Measurements from ENCODE around the gene ATP6V1F.

Gene ATP6V1F

GRCh38 chr7:128838981-128839731, 23.5 kb upstream of the ATP6V1F start:
- Mint-ChIP-seq H3K27me3 (no peaks in the 10 kb centered on the region), H3K4me3 (no peak overlapping the region), H3K9me3 (no peaks in the 10 kb centered on the region), H3K4me1 (no peaks in the 10 kb centered on the region), H3K27ac (ENCODE audit: low read depth) (no peak overlapping the region), H3K36me3 (ENCODE audit: insufficient read depth) (peaks cover 1% of the 10 kb centered on the region)
- ATAC-seq (replicated peaks; ENCODE audit: extremely low read depth, poor library complexity, severe bottlenecking) (no peak), DNase-seq (ENCODE audit: low spot score in 2 of 2) (no peak)

- no peak overlapping the region for H3K4me3 Mint-ChIP-seq
- no peak for ATAC-seq (replicated peaks; ENCODE audit: extremely low read depth, poor library complexity, severe bottlenecking)
- no peak overlapping the region for H3K27ac Mint-ChIP-seq (ENCODE audit: low read depth)
- H3K27me3 Mint-ChIP-seq: no peaks in the 10 kb centered on the region
- H3K9me3 Mint-ChIP-seq: no peaks in the 10 kb centered on the region
- H3K36me3 Mint-ChIP-seq (ENCODE audit: insufficient read depth): peaks cover 1% of the 10 kb centered on the region
- no peaks in the 10 kb centered on the region for H3K4me1 Mint-ChIP-seq
- DNase-seq (ENCODE audit: low spot score in 2 of 2): no peak
Observed at GRCh38 chr7:128839751-128840177, 22.9 kb upstream of the ATP6V1F start.

GRCh38 chr7:128840326-128841170, 22.1 kb upstream of the ATP6V1F start:
- H3K27me3 Mint-ChIP-seq: no peaks in the 10 kb centered on the region
- H3K4me1 Mint-ChIP-seq: no peaks in the 10 kb centered on the region
- H3K36me3 Mint-ChIP-seq (ENCODE audit: insufficient read depth): peaks cover 1% of the 10 kb centered on the region
- no peak overlapping the region for H3K4me3 Mint-ChIP-seq
- no peak for ATAC-seq (replicated peaks; ENCODE audit: extremely low read depth, poor library complexity, severe bottlenecking)
- no peaks in the 10 kb centered on the region for H3K9me3 Mint-ChIP-seq
- DNase-seq (ENCODE audit: low spot score in 2 of 2): no peak
- no peak overlapping the region for H3K27ac Mint-ChIP-seq (ENCODE audit: low read depth)

- no peaks in the 10 kb centered on the region for H3K4me1 Mint-ChIP-seq
- DNase-seq (ENCODE audit: low spot score in 2 of 2) (no peak), ATAC-seq (replicated peaks; ENCODE audit: extremely low read depth, poor library complexity, severe bottlenecking) (no peak)
- H3K36me3 Mint-ChIP-seq (ENCODE audit: insufficient read depth): peaks cover 1% of the 10 kb centered on the region
- H3K27ac Mint-ChIP-seq (ENCODE audit: low read depth): no peak overlapping the region
- no peaks in the 10 kb centered on the region for H3K27me3 Mint-ChIP-seq
- H3K4me3 Mint-ChIP-seq: no peak overlapping the region
- H3K9me3 Mint-ChIP-seq: no peaks in the 10 kb centered on the region
Observed at GRCh38 chr7:128841171-128841690, 21.4 kb upstream of the ATP6V1F start.

- no peaks in the 10 kb centered on the region for H3K9me3 Mint-ChIP-seq
- no peak overlapping the region for H3K27ac Mint-ChIP-seq (ENCODE audit: low read depth)
- peaks cover 1% of the 10 kb centered on the region for H3K36me3 Mint-ChIP-seq (ENCODE audit: insufficient read depth)
- no peaks in the 10 kb centered on the region for H3K27me3 Mint-ChIP-seq
- no peaks in the 10 kb centered on the region for H3K4me1 Mint-ChIP-seq
- no peak overlapping the region for H3K4me3 Mint-ChIP-seq
- ATAC-seq (replicated peaks; ENCODE audit: extremely low read depth, poor library complexity, severe bottlenecking) (peak; percentile 66), DNase-seq (ENCODE audit: low spot score in 2 of 2) (peak in 1 of 2 donors; percentile 43)
Observed at GRCh38 chr7:128841921-128842673, 20.6 kb upstream of the ATP6V1F start.

- no peak overlapping the region for H3K4me3 Mint-ChIP-seq
- DNase-seq (ENCODE audit: low spot score in 2 of 2) (no peak), ATAC-seq (replicated peaks; ENCODE audit: extremely low read depth, poor library complexity, severe bottlenecking) (no peak)
- no peaks in the 10 kb centered on the region for H3K9me3 Mint-ChIP-seq
- H3K27me3 Mint-ChIP-seq: no peaks in the 10 kb centered on the region
- no peak overlapping the region for H3K27ac Mint-ChIP-seq (ENCODE audit: low read depth)
- no peaks in the 10 kb centered on the region for H3K4me1 Mint-ChIP-seq
- peaks cover 1% of the 10 kb centered on the region for H3K36me3 Mint-ChIP-seq (ENCODE audit: insufficient read depth)
Observed at GRCh38 chr7:128842674-128843641, 19.7 kb upstream of the ATP6V1F start.

- Mint-ChIP-seq H3K36me3 (ENCODE audit: insufficient read depth) (peaks cover 1% of the 10 kb centered on the region), H3K4me1 (no peaks in the 10 kb centered on the region), H3K4me3 (no peak overlapping the region), H3K27me3 (no peaks in the 10 kb centered on the region), H3K27ac (ENCODE audit: low read depth) (no peak overlapping the region), H3K9me3 (no peaks in the 10 kb centered on the region)
- ATAC-seq (replicated peaks; ENCODE audit: extremely low read depth, poor library complexity, severe bottlenecking) (no peak), DNase-seq (ENCODE audit: low spot score in 2 of 2) (no peak)
Observed at GRCh38 chr7:128843938-128844621, 18.6 kb upstream of the ATP6V1F start.

- H3K27me3 Mint-ChIP-seq: no peaks in the 10 kb centered on the region
- no peak for DNase-seq (ENCODE audit: low spot score in 2 of 2)
- H3K9me3 Mint-ChIP-seq: no peaks in the 10 kb centered on the region
- no peak for ATAC-seq (replicated peaks; ENCODE audit: extremely low read depth, poor library complexity, severe bottlenecking)
- H3K4me3 Mint-ChIP-seq: no peak overlapping the region
- H3K36me3 Mint-ChIP-seq (ENCODE audit: insufficient read depth): peaks cover 1% of the 10 kb centered on the region
- H3K27ac Mint-ChIP-seq (ENCODE audit: low read depth): no peak overlapping the region
- H3K4me1 Mint-ChIP-seq: no peaks in the 10 kb centered on the region
Observed at GRCh38 chr7:128844777-128845311, 17.8 kb upstream of the ATP6V1F start.

GRCh38 chr7:128845475-128845874, 17.2 kb upstream of the ATP6V1F start:
- ATAC-seq (replicated peaks; ENCODE audit: extremely low read depth, poor library complexity, severe bottlenecking) (no peak), DNase-seq (ENCODE audit: low spot score in 2 of 2) (no peak)
- no peaks in the 10 kb centered on the region for H3K4me1 Mint-ChIP-seq
- H3K36me3 Mint-ChIP-seq (ENCODE audit: insufficient read depth): peaks cover 1% of the 10 kb centered on the region
- no peak overlapping the region for H3K27ac Mint-ChIP-seq (ENCODE audit: low read depth)
- no peaks in the 10 kb centered on the region for H3K9me3 Mint-ChIP-seq
- H3K27me3 Mint-ChIP-seq: no peaks in the 10 kb centered on the region
- H3K4me3 Mint-ChIP-seq: no peak overlapping the region

- H3K27me3 Mint-ChIP-seq: no peaks in the 10 kb centered on the region
- H3K27ac Mint-ChIP-seq (ENCODE audit: low read depth): no peak overlapping the region
- DNase-seq (ENCODE audit: low spot score in 2 of 2): no peak
- H3K9me3 Mint-ChIP-seq: no peaks in the 10 kb centered on the region
- H3K4me1 Mint-ChIP-seq: no peaks in the 10 kb centered on the region
- ATAC-seq (replicated peaks; ENCODE audit: extremely low read depth, poor library complexity, severe bottlenecking): no peak
- no peak overlapping the region for H3K4me3 Mint-ChIP-seq
- H3K36me3 Mint-ChIP-seq (ENCODE audit: insufficient read depth): peaks cover 1% of the 10 kb centered on the region
Observed at GRCh38 chr7:128845987-128846386, 16.7 kb upstream of the ATP6V1F start.

GRCh38 chr7:128846781-128847444, 15.7 kb upstream of the ATP6V1F start:
- H3K27me3 Mint-ChIP-seq: no peaks in the 10 kb centered on the region
- peaks cover 1% of the 10 kb centered on the region for H3K36me3 Mint-ChIP-seq (ENCODE audit: insufficient read depth)
- H3K4me1 Mint-ChIP-seq: no peaks in the 10 kb centered on the region
- ATAC-seq (replicated peaks; ENCODE audit: extremely low read depth, poor library complexity, severe bottlenecking): no peak
- H3K9me3 Mint-ChIP-seq: no peaks in the 10 kb centered on the region
- no peak overlapping the region for H3K27ac Mint-ChIP-seq (ENCODE audit: low read depth)
- DNase-seq (ENCODE audit: low spot score in 2 of 2): no peak
- H3K4me3 Mint-ChIP-seq: no peak overlapping the region

Data from central memory CD8-positive, alpha-beta T cell (primary cell).